IMR-90 (cell line): Measurements from ENCODE around the gene TRIM44. TPM values are rescaled to one million over a fixed set of nuclear protein-coding genes. Genes with fewer than 3 reads are reported as not detected.

Experiments
- ATAC-seq: fragments of 200-7000 bp; cut with Tn5 transposase; 2 replicates; pipeline ENCODE4 v1.9.1; 2020; ENCODE audit warnings: low read depth, mild to moderate bottlenecking, moderate library complexity
- BruUV-seq: library from RNA; stranded (reverse); fragments of 400-500 nt; replicated peaks from 2 replicates; lab custom pipeline; 2021; lab: Mats Ljungman, UMichigan
- CTCF ChIA-PET: fragments of 300-600 bp; formaldehyde crosslinking; extraction: SDS; loops from one replicate; lab custom pipeline; 2021; ENCODE audit warnings: antibody characterized with exemption; lab: Yijun Ruan, JAX
- POLR2A ChIA-PET: fragments of 300-600 bp; sonication (Branson Sonifier 250); formaldehyde crosslinking; loops from one replicate; lab custom pipeline; 2022; ENCODE audit warnings: antibody characterized with exemption; ENCODE audit not compliant: unreplicated experiment; lab: Charles Lee
- DNase-seq: peaks from one replicate; pipeline ENCODE4 v3.0.0; 2013
- H2AFZ ChIP-seq: replicated peaks from 2 replicates; pipeline ENCODE3; 2013; ENCODE audit warnings: low read length, mild to moderate bottlenecking; ENCODE audit not compliant: poor library complexity
- H2AK5ac ChIP-seq: 2 replicates; pipeline ENCODE4 v1.6.1; 2013; ENCODE audit warnings: low read depth, low read length, inconsistent platforms
- H2AK9ac ChIP-seq: replicated peaks from 2 replicates; pipeline ENCODE3; 2013; ENCODE audit warnings: mild to moderate bottlenecking, low read depth, low read length, moderate library complexity; ENCODE audit not compliant: poor library complexity
- H2BK120ac ChIP-seq: 2 replicates; pipeline ENCODE4 v1.6.1; 2013; ENCODE audit warnings: low read depth, low read length, inconsistent platforms
- H2BK15ac ChIP-seq: 3 replicates; pipeline ENCODE4 v1.6.1; 2013; ENCODE audit warnings: low read depth, low read length, inconsistent platforms
- H2BK20ac ChIP-seq: 2 replicates; pipeline ENCODE4 v1.6.1; 2013; ENCODE audit warnings: low read depth, mild to moderate bottlenecking, inconsistent platforms, low read length, moderate library complexity
- H2BK5ac ChIP-seq: 2 replicates; pipeline ENCODE4 v1.6.1; 2013; ENCODE audit warnings: mild to moderate bottlenecking, low read depth, low read length, inconsistent platforms; ENCODE audit not compliant: poor library complexity, severe bottlenecking
- H3K14ac ChIP-seq: replicated peaks from 2 replicates; pipeline ENCODE4 v1.6.1; 2013; ENCODE audit warnings: low read depth, low read length, inconsistent platforms
- H3K18ac ChIP-seq: 2 replicates; pipeline ENCODE4 v1.6.1; 2013; ENCODE audit warnings: low read depth, low read length, control low read depth
- H3K23ac ChIP-seq: 2 replicates; pipeline ENCODE4 v1.6.1; 2013; ENCODE audit warnings: low read depth, low read length, inconsistent platforms
- H3K27ac ChIP-seq: 2 replicates; pipeline ENCODE4 v1.5.1; 2013; ENCODE audit warnings: mild to moderate bottlenecking, control low read depth, low read length; ENCODE audit not compliant: insufficient read depth
- H3K27me3 ChIP-seq: 2 replicates; pipeline ENCODE4 v1.6.1; 2013; ENCODE audit warnings: low read length; ENCODE audit not compliant: control insufficient read depth, insufficient read depth
- H3K36me3 ChIP-seq: 2 replicates; pipeline ENCODE4 v1.6.1; 2013; ENCODE audit warnings: low read length, mixed read lengths; ENCODE audit not compliant: control insufficient read depth, insufficient read depth
- H3K4ac ChIP-seq: 2 replicates; pipeline ENCODE4 v1.6.1; 2013; ENCODE audit warnings: low read depth, low read length, inconsistent platforms
- H3K4me1 ChIP-seq: 2 replicates; pipeline ENCODE4 v1.6.1; 2013; ENCODE audit warnings: low read length, mixed read lengths; ENCODE audit not compliant: control insufficient read depth, insufficient read depth
- H3K4me2 ChIP-seq: 2 replicates; pipeline ENCODE4 v1.6.1; 2013; ENCODE audit warnings: low read depth, mild to moderate bottlenecking, control low read depth, low read length, moderate library complexity
- H3K4me3 ChIP-seq: 2 replicates; pipeline ENCODE4 v1.5.1; 2013; ENCODE audit warnings: low read depth, mild to moderate bottlenecking, control low read depth, low read length, moderate library complexity; ENCODE audit not compliant: insufficient read depth
- H3K56ac ChIP-seq: 2 replicates; pipeline ENCODE4 v1.6.1; 2013; ENCODE audit warnings: low read length, inconsistent platforms; ENCODE audit not compliant: insufficient read depth; ENCODE audit errors: extremely low read depth
- H3K79me1 ChIP-seq, 2 experiments: 2 replicates each; pipeline ENCODE4 v1.6.1; 2013; ENCODE audit warnings: low read length in 2 of 2, inconsistent platforms in 1 of 2, low read depth in 1 of 2
- H3K9ac ChIP-seq: 2 replicates; pipeline ENCODE4 v1.6.1; 2013; ENCODE audit warnings: low read depth, low read length, control low read depth
- H3K9me1 ChIP-seq: 2 replicates; pipeline ENCODE4 v1.6.1; 2013; ENCODE audit warnings: low read length, inconsistent platforms; ENCODE audit not compliant: insufficient read depth
- H3K9me3 ChIP-seq: 2 replicates; pipeline ENCODE4 v1.6.1; 2013; ENCODE audit warnings: low read length; ENCODE audit not compliant: control insufficient read depth, insufficient read depth
- H4K20me1 ChIP-seq: 2 replicates; pipeline ENCODE4 v1.6.1; 2013; ENCODE audit warnings: low read length, inconsistent platforms; ENCODE audit not compliant: insufficient read depth
- H4K5ac ChIP-seq: 2 replicates; pipeline ENCODE4 v1.6.1; 2013; ENCODE audit warnings: mild to moderate bottlenecking, low read depth, low read length, control low read depth
- H4K8ac ChIP-seq, 2 experiments: 2 replicates each; pipeline ENCODE4 v1.6.1; 2013; ENCODE audit warnings: low read depth in 2 of 2, low read length in 2 of 2, control low read depth in 1 of 2, inconsistent platforms in 1 of 2
- H4K91ac ChIP-seq: 2 replicates; pipeline ENCODE4 v1.6.1; 2013; ENCODE audit warnings: low read depth, low read length, inconsistent platforms; ENCODE audit not compliant: insufficient read depth
- BHLHE40 ChIP-seq: fragments of 150-350 bp; IDR thresholded peaks from 2 replicates; pipeline ENCODE4 v1.6.1; 2016; ENCODE audit warnings: mild to moderate bottlenecking, low read depth, low read length
- CEBPB ChIP-seq: IDR thresholded peaks from 2 replicates; pipeline ENCODE4 v1.6.1; 2012; ENCODE audit warnings: low read depth, low read length, improper control_type of control experiment
- MAFK ChIP-seq: IDR thresholded peaks from 2 replicates; pipeline ENCODE4 v1.6.1; 2012; ENCODE audit warnings: low read depth, low read length, improper control_type of control experiment
- RCOR1 ChIP-seq: IDR thresholded peaks from 2 replicates; pipeline ENCODE4 v1.6.1; 2012; ENCODE audit warnings: mild to moderate bottlenecking, low read length, improper control_type of control experiment; ENCODE audit not compliant: insufficient replicate concordance
- SMC3 ChIP-seq: fragments of 150-350 bp; IDR thresholded peaks from 2 replicates; pipeline ENCODE4 v1.6.1; 2016; ENCODE audit warnings: low read depth, mild to moderate bottlenecking, antibody characterized with exemption, low read length, moderate library complexity
- USF2 ChIP-seq: fragments of 150-350 bp; IDR thresholded peaks from 2 replicates; pipeline ENCODE4 v1.6.1; 2017; ENCODE audit warnings: mild to moderate bottlenecking, antibody characterized with exemption, low read length, low read depth
- WGBS, 2 experiments: methylation state at CpG; one replicate each; pipeline versions ENCODE4 v1.1.5 to v1.1.7; 2013; ENCODE audit warnings: missing lambda C conversion rate in 2 of 2; ENCODE audit not compliant: insufficient read length in 1 of 2; ENCODE audit errors: extremely low coverage in 2 of 2; 5-methylcytosine and 5-hydroxymethylcytosine counted together
- dilution Hi-C: fragments of 300-500 bp; cut with HindIII; formaldehyde crosslinking; loops from one replicate; pipeline ENCODE4 v1.14.3; 2018; ENCODE audit warnings: low sequenced_read_pairs; ENCODE audit not compliant: unreplicated experiment
- in situ Hi-C: fragments of 300-500 bp; cut with MboI; formaldehyde crosslinking; loops from 3 replicates; pipeline ENCODE4 v1.14.3; 2019; ENCODE audit warnings: low sequenced_read_pairs, inconsistent platforms, mixed read lengths
- intact Hi-C: fragments of 100-400 bp; cut with micrococcal nuclease; formaldehyde crosslinking; loops from 2 replicates; pipeline ENCODE4 v1.10.0; 2022
- polyA plus RNA-seq, 3 experiments: library from polyadenylated mRNA; depleted of rRNA; stranded (reverse); fragments of >200 nt; gene quantifications; 2 replicates each; pipeline ENCODE4 v1.2.3, GENCODE V29; 2012; ENCODE audit warnings: low replicate concordance in 1 of 3
- total RNA-seq: library from RNA; depleted of rRNA; stranded (reverse); fragments of >200 nt; gene quantifications from 2 replicates; pipeline ENCODE4 v1.2.3, GENCODE V29; 2012

The TRIM44 gene
- total and polyA plus RNA-seq, 2 of the 4 experiments (the other 2 are of a cell fraction), result 50.7 to 104 TPM

- no peak for TF ChIP-seq CEBPB
- TF ChIP-seq SMC3, result no peak
Observed at GRCh38 chr11:35780951-35781860, 118.6 kb downstream of the TRIM44 start (continued).

GRCh38 chr11:35781861-35782470 is 119.4 kb downstream of the TRIM44 start:
- no peak overlapping the region for H2BK20ac ChIP-seq
- in situ Hi-C loops, result no loop called here

More at GRCh38 chr11:35781861-35782470, 119.4 kb downstream of the TRIM44 start:
- no peak overlapping the region for H3K4me2 ChIP-seq
- no CpG with 5 or more reads among the region's 3 CpGs for WGBS, 2 experiments
- H3K4ac ChIP-seq, result no peak overlapping the region
- intact Hi-C loops, result no loop called here
- no peak overlapping the region for H2AK9ac ChIP-seq
- no peak overlapping the region for H3K23ac ChIP-seq
- TF ChIP-seq SMC3 (no peak), USF2 (no peak), BHLHE40 (no peak), MAFK (no peak), RCOR1 (no peak)
- no peak overlapping the region for H3K4me3 ChIP-seq
- no peak overlapping the region for H3K27ac ChIP-seq
- H4K8ac ChIP-seq, result no peak overlapping the region
- H3K9me3 ChIP-seq, result peaks cover 3% of the 10 kb centered on the region; the same call in 1 of the 2 replicates
- DNase-seq, result no peak
- H3K18ac ChIP-seq, result no peak overlapping the region
- H2BK5ac ChIP-seq, result no peak overlapping the region
- ATAC-seq, result no peak
- H4K91ac ChIP-seq, result no peak overlapping the region
- H2BK120ac ChIP-seq, result no peak overlapping the region
- H3K9ac ChIP-seq, result no peak overlapping the region
- no peak overlapping the region for H2AFZ ChIP-seq
- H4K5ac ChIP-seq, result no peak overlapping the region
- ChIA-PET CTCF (interaction anchor here (0.7 to 1.5 kb wide), 3 partner anchors 26 to 298 kb away, joined by 3 to 7 read pairs (median 3); no protein-coding TSS in a partner anchor), POLR2A (no interaction called here)
- no peak overlapping the region for H2AK5ac ChIP-seq
- H3K9me1 ChIP-seq, result peaks cover 12% of the 10 kb centered on the region
- dilution Hi-C loops, result no loop called here
- no peak overlapping the region for H3K56ac ChIP-seq
- BruUV-seq, result no TSS peak
- no peak overlapping the region for H2BK15ac ChIP-seq
- H3K27me3 ChIP-seq, result no peaks in the 10 kb centered on the region
- peaks cover 25 to 58% of the 10 kb centered on the region in 2 experiments for H3K79me1 ChIP-seq
- peaks cover 34% of the 10 kb centered on the region for H4K20me1 ChIP-seq
- no peak overlapping the region for H3K14ac ChIP-seq
- peaks cover 8% of the 10 kb centered on the region for H3K4me1 ChIP-seq
- H3K36me3 ChIP-seq, result no peaks in the 10 kb centered on the region
